HepG2 (cell line): Measurements from ENCODE around the gene JDP2.

Experiments
- ELF4 ChIP-seq: sonication (generic); formaldehyde crosslinking; IDR thresholded peaks from 2 replicates; pipeline ENCODE4 v1.5.0; 2020; ENCODE audit warnings: missing genetic modification reagents, mild to moderate bottlenecking, moderate library complexity, borderline replicate concordance
- ESRRA ChIP-seq: sonication (generic); formaldehyde crosslinking; IDR thresholded peaks from 2 replicates; pipeline ENCODE4 v1.5.1; 2020; ENCODE audit warnings: mild to moderate bottlenecking, low read depth, missing genetic modification reagents
- KAT2B ChIP-seq: fragments of 150-350 bp; IDR thresholded peaks from 2 replicates; pipeline ENCODE4 v1.6.1; 2014; ENCODE audit warnings: low read depth, low read length, borderline replicate concordance
- KLF16 ChIP-seq, 2 experiments: sonication (generic) in 1 of 2; formaldehyde crosslinking in 1 of 2; IDR thresholded peaks; 2 replicates each; pipeline versions ENCODE4 v1.6.1 to v1.8.0; 2016 to 2023; ENCODE audit warnings: missing genetic modification reagents in 2 of 2, missing compliant biosample characterization in 1 of 2
- MIXL1 ChIP-seq: IDR thresholded peaks from 2 replicates; pipeline ENCODE4 v1.6.1; 2016
- PCBP1 ChIP-seq: fragments of 200-400 bp; formaldehyde crosslinking; IDR thresholded peaks from 2 replicates; pipeline ENCODE4 v1.6.1; 2017; ENCODE audit warnings: mild to moderate bottlenecking, low read depth, low read length, borderline replicate concordance
- POLR2A ChIP-seq, 2 experiments: IDR thresholded peaks; 2 replicates each; pipeline ENCODE4 v1.6.1; 2011; ENCODE audit warnings: low read depth in 2 of 2, low read length in 2 of 2, mild to moderate bottlenecking in 1 of 2, moderate library complexity in 1 of 2; ENCODE audit not compliant: insufficient read depth in 1 of 2
- ZKSCAN8 ChIP-seq: IDR thresholded peaks from 2 replicates; pipeline ENCODE4 v1.6.1; 2016; ENCODE audit warnings: borderline replicate concordance, missing genetic modification reagents, missing compliant biosample characterization
- ZNF12 ChIP-seq: sonication (generic); formaldehyde crosslinking; IDR thresholded peaks from 2 replicates; pipeline ENCODE4 v1.5.0; 2020; ENCODE audit warnings: missing genetic modification reagents
- ZNF124 ChIP-seq: sonication (generic); formaldehyde crosslinking; IDR thresholded peaks from 2 replicates; pipeline ENCODE4 v1.4.0; 2020; ENCODE audit warnings: missing genetic modification reagents
- ZNF652 ChIP-seq: IDR thresholded peaks from 2 replicates; pipeline ENCODE4 v1.6.1; 2016; ENCODE audit warnings: low read depth, borderline replicate concordance
- ZNF780A ChIP-seq: sonication (generic); formaldehyde crosslinking; IDR thresholded peaks from 2 replicates; pipeline ENCODE4 v1.8.0; 2022; ENCODE audit warnings: mild to moderate bottlenecking, missing genetic modification reagents, moderate library complexity
- ZSCAN29 ChIP-seq: sonication (generic); formaldehyde crosslinking; conservative IDR thresholded peaks from 2 replicates; pipeline ENCODE4 v1.4.0; 2020; ENCODE audit warnings: mild to moderate bottlenecking, missing genetic modification reagents

DNA sequence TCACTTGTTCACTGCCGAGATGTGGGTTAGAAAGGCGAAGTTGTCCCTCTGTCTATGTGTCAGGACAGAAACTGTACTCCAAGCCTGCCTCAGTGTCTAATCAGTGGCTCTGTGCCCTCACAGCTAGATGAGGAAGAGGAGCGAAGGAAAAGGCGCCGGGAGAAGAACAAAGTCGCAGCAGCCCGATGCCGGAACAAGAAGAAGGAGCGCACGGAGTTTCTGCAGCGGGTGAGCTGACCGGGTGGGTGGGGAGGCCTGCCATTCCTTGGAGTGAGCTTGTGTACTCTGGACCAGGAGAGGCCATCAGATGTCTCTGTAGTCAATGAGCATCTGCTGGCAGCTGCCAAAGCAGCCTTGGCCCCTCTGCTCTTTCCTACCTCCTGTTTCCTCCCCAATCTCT is 33.5 kb downstream of the JDP2 start:
- TF ChIP-seq ZNF780A (CRISPR knock-in tag) (no peak), ZSCAN29 (CRISPR knock-in tag) (no peak), ZNF12 (CRISPR knock-in tag) (no peak), KAT2B (no peak), ZNF652 (CRISPR knock-in tag) (no peak), ZKSCAN8 (CRISPR knock-in tag) (no peak), ELF4 (CRISPR knock-in tag) (no peak), ESRRA (CRISPR knock-in tag) (no peak), POLR2A (IDR thresholded peaks at IDR 0.05; ENCODE audit: insufficient read depth in 1 of 2, low read depth in 2 of 2, low read length in 2 of 2) (no peak), ZNF124 (CRISPR knock-in tag) (no peak), MIXL1 (CRISPR knock-in tag) (no peak), PCBP1 (no peak), KLF16 (CRISPR knock-in tag; IDR thresholded peaks at IDR 0.05) (no peak)
